Upper lobe of left lung (tissue), 6 donors: ENCODE results near the gene DOCK4. TPM values are rescaled to one million over a fixed set of nuclear protein-coding genes. Genes with fewer than 3 reads are reported as not detected.
A peak's percentile ranks its signal among the peaks of the same experiment; 100 is the strongest.

Experiments used
- ATAC-seq, 2 donors: fragments of 200-7000 bp; cut with Tn5 transposase; one replicate each; pipeline ENCODE4 v1.9.1; 2022; ENCODE audit warnings: mild to moderate bottlenecking in 2 of 2, moderate library complexity in 2 of 2; ENCODE audit not compliant: low FRiP score in 2 of 2
- DNase-seq, 2 donors: peaks; one replicate each; pipeline ENCODE4 v3.0.0-alpha.2; 2019 to 2020
- H3K27ac ChIP-seq, 4 donors: fragments of 200-600 bp; sonication (generic); one replicate each; pipeline ENCODE4 v1.5.1; 2016 to 2019
- H3K27me3 ChIP-seq, 4 donors: fragments of 200-600 bp; sonication (generic); one replicate each; pipeline ENCODE4 v1.5.1; 2017 to 2019
- H3K36me3 ChIP-seq, 4 donors: fragments of 200-600 bp; sonication (generic); one replicate each; pipeline ENCODE4 v1.5.1; 2016 to 2019
- H3K4me1 ChIP-seq, 4 donors: fragments of 200-600 bp; sonication (generic); one replicate each; pipeline ENCODE4 v1.5.1; 2018 to 2019
- H3K4me3 ChIP-seq, 4 donors: fragments of 200-600 bp; sonication (generic); one replicate each; pipeline ENCODE4 v1.5.1; 2017 to 2019; ENCODE audit warnings: mild to moderate bottlenecking in 2 of 4, moderate library complexity in 1 of 4
- H3K9me3 ChIP-seq, 4 donors: fragments of 200-600 bp; sonication (generic); one replicate each; pipeline ENCODE4 v1.5.1; 2018 to 2019
- EP300 ChIP-seq, 4 donors: sonication (generic); formaldehyde crosslinking; IDR thresholded peaks; one replicate each; pipeline ENCODE4 v1.5.1; 2017; ENCODE audit warnings: antibody characterized with exemption in 4 of 4, control low read depth in 2 of 4
- POLR2A ChIP-seq, 4 donors: fragments of 450-650 bp; IDR thresholded peaks; one replicate each; pipeline ENCODE4 v1.5.1; 2016 to 2017; ENCODE audit warnings: antibody characterized with exemption in 4 of 4, mild to moderate bottlenecking in 2 of 4
- POLR2AphosphoS5 ChIP-seq, 2 donors: sonication (generic); formaldehyde crosslinking; IDR thresholded peaks; one replicate each; pipeline ENCODE4 v1.5.1; 2017; ENCODE audit warnings: antibody characterized with exemption in 2 of 2
- WGBS, 2 donors: methylation state at CpG; one replicate each; pipeline ENCODE4 v1.1.5; 2017 to 2018; 5-methylcytosine and 5-hydroxymethylcytosine counted together
- total RNA-seq, 6 donors: library from RNA; depleted of rRNA in 4 of 6; stranded (reverse); fragments of >200 nt in 4 of 6; gene quantifications; one replicate each; pipeline versions ENCODE4 v1.1.0 to v1.2.1, GENCODE V29; 2016 to 2021
- TF ChIP-seq, protein P1 (sequence below), 6 experiments: fragments of 450-650 bp in 4 of 6; fragments of 200-600 bp in 2 of 6; sonication (generic) in 2 of 6; IDR thresholded peaks; one replicate each; pipeline ENCODE4 v1.5.1; 2016 to 2019; ENCODE audit warnings: antibody characterized with exemption in 6 of 6
- donor health status: DM: no; HTN: no; CAD: no; lungs with moderate emphysema.
- donor health status: DM: no; HTN: yes; CAD: no; lungs with severe emphysema.

Gene DOCK4
- total RNA-seq, 6 donors from 2014 or later = 53.6 to 166 (median 100) TPM

DNA sequence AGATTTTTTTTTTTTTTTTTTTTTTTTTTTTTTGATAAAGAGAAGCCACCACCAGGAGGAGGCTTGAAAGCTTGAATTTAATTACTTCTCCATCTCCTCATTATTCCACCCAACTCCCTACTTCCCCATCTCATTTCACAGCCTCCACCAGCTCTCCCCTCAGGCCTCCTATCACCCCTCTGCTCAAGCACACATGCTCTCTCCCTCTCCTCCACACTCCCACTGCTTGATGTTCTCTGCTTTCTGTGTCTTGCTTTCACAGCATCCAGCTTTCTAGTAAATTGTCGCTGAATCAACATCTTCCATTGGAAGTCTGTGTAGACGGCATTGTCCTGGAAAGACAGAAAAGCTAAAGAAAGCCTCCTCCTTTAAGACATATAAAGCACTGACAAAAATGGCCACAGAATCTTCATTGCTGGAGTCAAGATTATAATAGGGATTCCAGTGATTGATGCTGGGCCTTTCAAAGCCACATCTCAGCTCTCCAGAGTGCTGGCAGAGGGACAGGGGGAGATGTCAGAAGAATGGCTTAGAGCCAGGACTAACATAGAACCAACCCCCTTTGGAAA is 58.3 kb downstream of the DOCK4 start:
- TF ChIP-seq, protein P1, sequence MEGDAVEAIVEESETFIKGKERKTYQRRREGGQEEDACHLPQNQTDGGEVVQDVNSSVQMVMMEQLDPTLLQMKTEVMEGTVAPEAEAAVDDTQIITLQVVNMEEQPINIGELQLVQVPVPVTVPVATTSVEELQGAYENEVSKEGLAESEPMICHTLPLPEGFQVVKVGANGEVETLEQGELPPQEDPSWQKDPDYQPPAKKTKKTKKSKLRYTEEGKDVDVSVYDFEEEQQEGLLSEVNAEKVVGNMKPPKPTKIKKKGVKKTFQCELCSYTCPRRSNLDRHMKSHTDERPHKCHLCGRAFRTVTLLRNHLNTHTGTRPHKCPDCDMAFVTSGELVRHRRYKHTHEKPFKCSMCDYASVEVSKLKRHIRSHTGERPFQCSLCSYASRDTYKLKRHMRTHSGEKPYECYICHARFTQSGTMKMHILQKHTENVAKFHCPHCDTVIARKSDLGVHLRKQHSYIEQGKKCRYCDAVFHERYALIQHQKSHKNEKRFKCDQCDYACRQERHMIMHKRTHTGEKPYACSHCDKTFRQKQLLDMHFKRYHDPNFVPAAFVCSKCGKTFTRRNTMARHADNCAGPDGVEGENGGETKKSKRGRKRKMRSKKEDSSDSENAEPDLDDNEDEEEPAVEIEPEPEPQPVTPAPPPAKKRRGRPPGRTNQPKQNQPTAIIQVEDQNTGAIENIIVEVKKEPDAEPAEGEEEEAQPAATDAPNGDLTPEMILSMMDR (IDR thresholded peaks at IDR 0.05) = no peak
- TF ChIP-seq EP300 (IDR thresholded peaks at IDR 0.05) (no peak), POLR2A (IDR thresholded peaks at IDR 0.05) (no peak), POLR2AphosphoS5 (IDR thresholded peaks at IDR 0.05) (no peak)
- H3K4me3 ChIP-seq = no peak overlapping the region
- 86% methylated on average over 2 of the region's 2 CpGs for WGBS, 2 donors
- H3K27me3 ChIP-seq = no peaks in the 10 kb centered on the region
- DNase-seq (no peak), ATAC-seq (no peak)
- peaks cover 8 to 22% (median 15%) of the 10 kb centered on the region in 4 donors for H3K4me1 ChIP-seq
- H3K36me3 ChIP-seq = no peaks in the 10 kb centered on the region
- H3K9me3 ChIP-seq = no peaks in the 10 kb centered on the region
- H3K27ac ChIP-seq = no peak overlapping the region

DNA sequence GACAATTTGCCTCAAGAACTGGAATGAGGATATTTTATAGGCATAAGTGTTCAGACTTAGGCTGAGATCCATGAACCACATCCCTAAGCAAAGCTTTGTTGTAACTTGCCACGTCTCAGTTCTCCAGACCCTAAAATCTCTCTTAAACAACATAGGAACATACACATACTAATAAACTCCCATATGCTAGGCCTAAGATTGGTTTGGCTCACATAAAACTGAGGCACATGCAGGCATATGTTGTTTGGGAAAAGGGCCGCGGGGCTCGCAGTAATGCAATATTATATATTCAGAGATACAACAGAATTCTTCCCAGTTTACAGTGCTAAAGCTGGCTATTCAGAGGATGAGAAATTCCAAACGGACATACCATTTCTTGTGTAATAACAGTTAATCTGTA is 61.0 kb downstream of the DOCK4 start:
- Histone ChIP-seq H3K4me1 (peaks cover 13 to 31% (median 23%) of the 10 kb centered on the region in 4 donors), H3K27me3 (no peaks in the 10 kb centered on the region), H3K4me3 (no peak overlapping the region), H3K36me3 (no peaks in the 10 kb centered on the region), H3K9me3 (no peaks in the 10 kb centered on the region), H3K27ac (peak overlapping the region in 1 of 4 donors; percentile 15)
- ATAC-seq = no peak
- TF ChIP-seq, protein P1 (IDR thresholded peaks at IDR 0.05) = no peak
- TF ChIP-seq EP300 (IDR thresholded peaks at IDR 0.05) = no peak
- TF ChIP-seq POLR2AphosphoS5 (IDR thresholded peaks at IDR 0.05) = no peak
- no peak for TF ChIP-seq POLR2A (IDR thresholded peaks at IDR 0.05)
- no peak for DNase-seq
- 85 to 92% methylated on average over 5 of the region's 5 CpGs for WGBS, 2 donors

DNA sequence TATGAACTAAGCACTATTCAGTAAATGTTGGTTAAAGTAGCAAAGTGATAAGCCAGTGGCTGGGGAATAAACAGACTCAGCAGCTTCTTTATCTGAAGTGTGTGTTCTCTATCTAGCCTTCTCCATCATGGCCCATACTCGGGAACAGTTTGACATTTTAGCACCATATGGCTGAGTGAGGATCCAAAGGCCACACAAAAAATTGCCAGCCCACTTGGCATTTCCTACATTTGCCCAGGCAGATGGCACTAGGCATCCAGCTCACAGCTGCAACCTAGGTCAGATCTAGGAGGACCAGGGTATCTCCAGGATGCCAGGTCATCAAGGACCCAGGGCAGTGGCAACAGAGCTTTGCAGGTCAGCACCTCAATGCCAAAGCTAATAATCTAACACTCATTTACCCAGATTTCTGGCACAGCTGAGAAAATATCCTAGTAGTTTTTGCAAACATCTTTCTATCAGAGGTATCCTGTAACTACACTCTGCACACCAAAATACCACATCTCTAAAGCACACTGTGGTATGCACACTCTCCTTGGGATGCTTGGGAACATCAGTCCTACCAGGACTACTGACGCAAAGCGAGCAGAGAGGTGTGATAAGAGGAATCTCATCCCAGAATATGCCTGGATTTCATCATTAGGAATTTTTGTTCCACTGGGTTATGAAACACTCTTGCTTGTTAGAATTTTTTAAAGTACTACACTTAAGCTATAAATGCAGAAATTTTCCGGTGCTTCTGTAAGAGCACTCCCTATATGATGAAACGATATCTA is 61.7 kb downstream of the DOCK4 start:
- no peak overlapping the region for H3K4me3 ChIP-seq
- WGBS, 2 donors = 61 to 75% methylated on average over 5 of the region's 5 CpGs
- H3K9me3 ChIP-seq = no peaks in the 10 kb centered on the region
- TF ChIP-seq EP300 (IDR thresholded peaks at IDR 0.05) = peak in 1 of 4 donors; percentile 13
- peak in 1 of 2 donors; percentile 40 for TF ChIP-seq POLR2AphosphoS5 (IDR thresholded peaks at IDR 0.05)
- TF ChIP-seq POLR2A (IDR thresholded peaks at IDR 0.05) = no peak
- peak; percentile 62 to 72 for ATAC-seq
- H3K27ac ChIP-seq = peak overlapping the region in 3 of 4 donors; percentile 42 to 54 (median 44)
- peaks cover 13 to 31% (median 23%) of the 10 kb centered on the region in 4 donors for H3K4me1 ChIP-seq
- DNase-seq = no peak
- no peaks in the 10 kb centered on the region for H3K36me3 ChIP-seq
- H3K27me3 ChIP-seq = no peaks in the 10 kb centered on the region

DNA sequence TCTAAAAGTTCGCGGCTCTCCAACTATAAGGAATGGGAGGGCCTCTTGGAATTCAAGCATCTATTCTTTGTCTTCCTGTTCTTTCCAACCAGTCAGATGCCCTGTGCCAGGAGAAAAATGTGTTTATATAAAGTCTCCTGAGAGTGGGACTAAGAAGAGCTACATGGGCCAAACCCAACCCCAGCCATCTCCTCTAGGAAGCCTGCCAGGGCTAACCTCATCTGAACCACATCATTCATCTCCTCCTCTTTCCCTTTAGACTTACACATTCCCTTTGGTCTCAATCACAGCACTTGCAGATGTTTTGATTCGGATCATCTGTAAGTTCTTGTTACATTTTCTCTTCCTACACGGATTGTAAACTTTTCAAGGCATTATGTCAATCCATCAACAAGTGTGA is 62.6 kb downstream of the DOCK4 start:
- WGBS, 2 donors = 50 to 66% methylated on average over 4 of the region's 4 CpGs
- Histone ChIP-seq H3K36me3 (no peaks in the 10 kb centered on the region), H3K27me3 (no peaks in the 10 kb centered on the region), H3K4me3 (no peak overlapping the region), H3K27ac (peak overlapping the region in 2 of 4 donors; percentile 54 to 56), H3K4me1 (peaks cover 13 to 36% (median 23%) of the 10 kb centered on the region in 4 donors), H3K9me3 (no peaks in the 10 kb centered on the region)
- ATAC-seq (peak in 1 of 2 donors; percentile 88), DNase-seq (no peak)
- TF ChIP-seq EP300 (IDR thresholded peaks at IDR 0.05) (no peak), POLR2AphosphoS5 (IDR thresholded peaks at IDR 0.05) (no peak), POLR2A (IDR thresholded peaks at IDR 0.05) (no peak)
- TF ChIP-seq, protein P1 (IDR thresholded peaks at IDR 0.05) = no peak

DNA sequence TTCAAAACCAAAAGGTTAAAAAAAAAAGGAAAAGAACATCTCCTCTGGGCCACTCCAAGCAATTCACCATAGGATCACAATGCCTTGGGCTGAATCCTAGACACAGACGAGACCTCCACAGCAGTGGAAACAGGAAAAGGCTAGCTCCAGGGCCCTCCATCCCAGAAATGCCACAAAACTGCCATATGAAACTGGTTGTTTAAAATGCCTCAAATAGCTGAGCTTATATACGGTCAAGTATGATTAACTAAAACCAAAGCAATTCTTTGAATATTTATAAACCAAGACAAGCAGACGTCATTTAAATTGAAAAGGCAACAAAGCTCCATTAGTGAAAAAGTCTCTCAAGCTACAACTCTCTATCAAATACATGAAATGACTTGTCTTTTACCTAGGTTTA is 63.1 kb downstream of the DOCK4 start:
- no peak for ATAC-seq
- no peak for DNase-seq
- Histone ChIP-seq H3K36me3 (no peaks in the 10 kb centered on the region), H3K27ac (peak overlapping the region in 2 of 4 donors; percentile 54 to 56), H3K9me3 (no peaks in the 10 kb centered on the region), H3K4me3 (no peak overlapping the region), H3K4me1 (peaks cover 13 to 40% (median 23%) of the 10 kb centered on the region in 4 donors), H3K27me3 (no peaks in the 10 kb centered on the region)
- no peak for TF ChIP-seq POLR2A (IDR thresholded peaks at IDR 0.05)
- TF ChIP-seq, protein P1 (IDR thresholded peaks at IDR 0.05) = no peak
- no peak for TF ChIP-seq EP300 (IDR thresholded peaks at IDR 0.05)
- TF ChIP-seq POLR2AphosphoS5 (IDR thresholded peaks at IDR 0.05) = no peak
- 59 to 67% methylated on average over 3 of the region's 3 CpGs for WGBS, 2 donors
